Measurements from ENCODE around the gene ZMIZ2.
"Not testable (repeated sequence)": the region's sequence is repeated elsewhere in the genome, so short reads cannot be mapped to it uniquely, and the experiment has no call there.

Gene ZMIZ2

DNA sequence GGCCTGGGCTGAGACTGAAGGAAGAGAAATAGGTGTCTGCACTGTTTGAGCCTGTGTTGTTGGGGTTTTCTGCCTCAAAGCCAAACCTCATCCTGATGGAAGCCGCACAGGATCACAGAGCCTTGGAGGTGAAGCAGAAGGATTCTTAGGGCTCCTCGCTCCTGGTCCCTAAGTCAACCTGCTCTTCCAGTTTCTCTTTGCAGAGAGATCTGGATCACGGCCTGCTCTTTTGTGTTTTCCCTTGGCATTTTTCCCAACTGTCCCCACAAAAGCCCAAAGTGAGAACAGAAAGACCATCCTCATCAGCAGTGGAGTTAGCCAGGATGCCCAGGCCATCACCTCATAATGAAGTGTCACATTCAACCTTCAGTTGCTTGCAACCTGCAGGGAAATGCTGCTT lies 27.6 kb downstream of the ZMIZ2 start:
- no peak for DNase-seq

DNA sequence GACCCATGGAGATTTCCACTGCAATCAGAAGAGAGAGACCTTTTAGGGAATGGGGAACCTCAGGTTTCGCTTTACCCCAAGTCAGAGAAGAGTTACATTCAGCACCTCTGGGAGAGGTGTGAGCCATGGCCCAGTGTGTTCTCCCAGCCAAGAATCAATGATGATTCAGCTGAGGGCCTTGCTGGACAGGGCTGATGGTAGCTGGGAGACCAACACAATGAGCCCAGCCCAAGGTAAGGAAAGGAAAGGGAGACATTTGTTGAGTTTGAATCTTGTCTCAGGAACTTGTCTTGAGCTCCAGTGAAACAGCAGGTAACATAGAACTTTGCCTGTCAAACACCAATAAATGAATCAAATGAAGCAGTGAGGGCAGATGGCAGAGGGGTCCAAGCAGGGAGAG lies 33.8 kb downstream of the ZMIZ2 start:
- no peak for DNase-seq

DNA sequence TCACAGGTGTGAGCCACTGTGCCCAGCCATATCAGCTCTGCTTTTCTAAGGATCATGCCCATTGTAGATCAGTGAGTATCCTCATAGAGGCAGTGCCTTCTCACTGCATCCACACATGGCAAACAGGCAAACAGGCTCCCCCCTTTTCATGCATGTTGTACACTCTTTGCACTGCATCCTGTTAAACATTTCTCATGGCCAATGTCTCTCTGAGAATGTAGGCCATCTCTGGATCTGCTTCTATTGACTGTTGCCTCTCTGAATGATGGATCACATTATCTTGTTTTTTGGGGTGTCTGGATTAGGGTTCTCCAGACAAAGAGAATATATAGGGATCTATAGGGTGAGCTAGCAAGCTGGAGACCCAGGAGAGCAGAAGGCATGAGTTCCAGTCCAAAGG lies 34.8 kb downstream of the ZMIZ2 start:
- DNase-seq: no peak

DNA sequence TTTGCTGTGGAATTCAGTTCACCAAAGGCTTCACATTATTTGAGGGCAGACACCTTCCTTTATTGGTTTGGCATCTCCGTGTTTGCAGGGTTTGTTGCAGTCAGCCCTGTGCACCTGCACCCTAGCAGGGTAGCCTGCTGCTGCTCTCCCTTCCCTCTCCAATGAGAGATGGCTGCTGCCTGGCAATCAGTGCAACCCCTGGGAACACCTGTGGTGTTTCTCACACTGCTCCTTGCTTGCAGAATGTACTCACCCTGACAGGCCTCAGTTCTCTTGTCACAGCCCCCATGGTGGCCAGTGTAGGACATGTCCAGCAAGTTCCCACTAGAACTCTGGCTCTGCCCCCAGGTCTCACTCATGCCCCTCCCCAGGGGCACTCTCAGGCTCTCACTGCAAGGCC lies 35.7 kb downstream of the ZMIZ2 start:
- no peak for DNase-seq

DNA sequence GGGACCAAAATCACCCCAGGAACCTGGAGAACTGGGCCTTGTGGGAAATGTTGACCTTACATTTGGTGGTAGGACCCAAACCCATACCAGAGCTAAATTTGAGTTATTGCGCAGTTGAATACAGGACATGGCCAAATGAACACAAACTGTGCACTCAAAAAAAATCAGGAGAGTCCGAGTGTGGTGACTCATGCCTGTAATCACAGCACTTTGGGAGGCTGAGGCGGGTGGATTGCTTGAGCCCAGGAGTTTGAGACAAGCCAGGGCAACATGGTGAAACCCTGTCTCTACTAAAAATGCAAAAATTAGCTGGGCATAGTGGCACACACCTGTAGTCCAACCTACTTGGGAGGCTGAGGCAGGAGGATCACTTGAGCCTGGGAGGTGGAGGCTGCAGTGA lies 36.6 kb downstream of the ZMIZ2 start:
- not testable (repeated sequence) for DNase-seq

DNA sequence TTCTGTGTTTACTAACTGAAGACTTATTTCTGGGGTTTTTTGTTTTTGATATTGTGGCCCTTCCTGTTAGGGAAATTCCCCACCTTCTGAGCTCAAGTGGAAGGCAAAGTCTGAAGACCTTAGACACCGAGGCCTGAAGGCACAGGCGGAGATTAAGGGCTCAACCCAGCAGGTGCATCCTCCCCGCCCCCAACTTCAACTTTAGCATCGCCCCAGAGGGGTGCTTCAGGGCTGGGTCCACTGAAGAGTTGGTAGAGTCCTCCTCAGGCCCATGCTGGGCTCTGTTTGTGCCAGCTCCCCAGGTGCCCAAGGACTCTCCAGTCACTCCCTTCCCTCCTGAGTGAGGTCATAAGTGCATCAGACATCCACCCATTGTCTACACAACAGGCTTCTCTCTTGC lies 38.4 kb downstream of the ZMIZ2 start:
- peak; percentile 33 for DNase-seq

DNA sequence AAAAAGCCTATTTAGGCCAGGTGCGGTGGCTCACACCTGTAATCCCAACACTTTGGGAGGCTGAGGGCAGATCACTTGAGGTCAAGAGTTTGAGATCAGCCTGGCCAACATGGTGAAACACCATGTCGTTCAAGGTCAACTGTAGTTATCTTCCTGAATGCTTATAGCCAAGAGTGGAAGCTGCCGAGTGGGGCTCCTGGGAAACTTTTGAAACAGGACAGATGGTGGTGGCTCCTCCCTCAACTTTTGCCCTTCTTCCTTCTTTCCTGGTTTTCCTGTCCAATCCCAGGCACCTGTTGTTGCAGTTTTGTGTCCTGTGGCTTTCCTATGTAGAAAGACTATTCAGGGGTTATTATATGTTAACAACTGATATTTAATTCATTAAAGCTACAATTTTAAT lies 39.1 kb downstream of the ZMIZ2 start:
- no peak for DNase-seq

DNA sequence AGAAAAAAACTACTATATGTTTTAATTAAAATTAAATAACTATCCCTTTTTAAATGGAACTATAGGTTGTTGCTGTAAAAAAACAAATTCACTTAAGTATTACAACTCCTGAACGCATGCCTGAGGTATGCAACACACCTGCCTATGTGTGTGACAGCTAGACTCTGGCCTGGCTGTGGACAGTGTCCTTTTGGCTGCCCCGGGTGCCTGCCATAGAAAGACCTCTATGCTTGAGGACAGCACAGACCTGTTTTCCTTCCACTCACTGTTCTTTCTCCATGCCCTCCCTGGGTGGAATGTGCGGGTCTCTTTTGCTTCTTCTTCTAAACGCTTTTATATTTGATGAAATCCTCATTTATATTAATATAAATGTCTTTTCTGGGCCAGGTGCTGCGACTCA lies 41.3 kb downstream of the ZMIZ2 start:
- no peak for DNase-seq

DNA sequence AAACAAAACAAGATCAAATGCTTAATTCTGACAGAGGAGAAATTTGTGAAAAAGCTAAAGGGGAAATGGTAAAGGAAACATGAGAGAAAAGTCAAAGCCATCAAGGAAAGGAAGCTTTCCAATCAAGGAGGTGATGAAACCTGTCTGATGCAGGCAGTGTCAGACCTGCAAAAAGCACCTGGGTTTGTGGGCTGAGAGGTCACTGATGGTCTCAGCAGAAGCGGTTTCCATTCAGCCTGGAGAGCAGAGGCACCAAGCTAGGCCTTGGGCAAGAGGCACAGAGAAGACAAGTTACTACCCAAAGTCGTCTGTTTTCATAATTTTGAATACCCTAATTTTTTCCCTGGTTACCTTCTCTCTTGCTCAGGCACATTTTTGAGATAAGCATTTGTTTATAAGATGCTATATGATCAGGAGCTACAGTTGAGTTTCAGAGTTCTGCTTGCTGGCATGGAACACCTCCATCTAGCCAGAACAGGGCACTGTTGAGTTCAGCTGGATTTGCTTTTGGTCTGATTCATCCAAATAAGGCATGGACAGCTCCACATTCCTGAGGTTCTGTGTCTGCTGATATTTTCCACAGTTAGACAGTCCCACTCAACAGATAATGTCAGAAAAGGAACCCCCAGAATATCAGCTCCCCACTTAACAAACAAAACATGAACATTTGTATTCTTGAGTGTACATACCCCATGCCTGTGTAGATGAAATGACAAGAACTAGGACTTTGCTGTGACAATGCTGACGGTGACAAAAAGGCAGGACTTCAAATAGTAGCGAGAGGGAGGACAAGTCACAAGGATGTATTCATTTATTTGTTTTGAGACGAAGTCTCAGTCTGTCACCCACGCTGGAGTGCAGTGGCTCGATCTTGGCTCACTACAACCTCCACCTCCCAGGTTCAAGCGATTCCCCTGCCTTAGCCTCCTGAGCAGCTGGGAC lies 42.9 kb downstream of the ZMIZ2 start:
- no peak for DNase-seq

DNA sequence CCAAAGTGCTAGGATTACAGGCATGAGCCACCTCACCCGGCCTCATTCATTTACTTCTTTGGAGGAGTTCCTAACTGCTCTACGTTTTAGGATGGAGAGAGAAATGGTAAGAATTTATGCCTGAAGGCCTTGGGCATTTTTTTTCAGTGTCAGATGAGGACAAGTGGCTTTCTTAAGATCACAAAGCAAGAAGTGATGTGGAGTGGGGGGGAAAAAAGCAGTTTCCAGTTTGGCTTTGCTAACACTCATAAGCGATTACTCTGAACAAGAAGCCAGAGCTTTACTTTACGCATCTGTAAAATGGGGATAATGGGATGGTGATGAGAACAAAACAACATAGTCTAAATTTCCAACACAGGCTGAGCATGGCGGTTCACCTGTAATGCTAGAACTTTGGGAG lies 45.3 kb downstream of the ZMIZ2 start:
- no peak for DNase-seq

DNA sequence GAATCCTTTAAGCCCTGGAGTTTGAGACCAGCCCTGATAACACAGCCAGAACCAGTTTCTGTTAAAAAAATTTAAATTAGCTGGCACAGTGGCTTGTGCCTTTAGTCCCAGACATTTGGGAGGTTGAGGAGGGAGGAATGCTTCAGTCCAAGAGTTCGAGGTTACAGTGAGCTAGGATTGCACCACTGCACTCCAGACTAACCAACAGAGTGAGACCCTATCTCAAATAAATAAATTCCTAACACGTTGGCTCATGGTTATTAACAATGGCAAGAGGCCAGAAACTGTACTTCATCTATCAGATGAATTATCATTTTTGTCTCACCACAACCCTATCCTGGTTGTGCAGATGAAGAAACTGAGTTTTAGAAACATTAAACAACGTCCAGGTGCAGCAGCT lies 45.7 kb downstream of the ZMIZ2 start:
- DNase-seq: no peak

DNA sequence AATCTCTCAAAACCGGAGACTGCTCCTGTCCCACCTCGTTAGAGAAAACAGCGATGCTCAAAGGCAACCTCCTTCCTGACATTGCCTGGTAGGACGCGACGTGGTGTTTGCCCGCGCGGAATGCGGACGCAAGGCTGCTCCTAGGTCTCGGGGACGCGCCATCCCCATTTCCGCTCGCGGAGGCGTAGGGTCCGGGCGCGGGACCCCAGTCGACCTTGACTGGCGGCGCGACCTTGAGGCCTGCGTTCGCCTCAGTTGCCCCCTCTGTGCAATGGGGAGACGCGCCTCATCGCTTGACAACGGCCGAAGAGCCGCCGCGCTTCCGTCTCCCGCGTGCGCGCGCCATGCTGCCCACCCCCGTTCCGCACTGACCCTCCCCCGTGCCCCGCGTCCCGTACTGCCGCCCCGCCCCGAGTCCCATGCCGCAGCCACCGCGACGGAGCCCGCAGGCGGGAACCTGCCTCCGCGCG lies 47.4 kb downstream of the ZMIZ2 start:
- peak; percentile 77 for DNase-seq

DNA sequence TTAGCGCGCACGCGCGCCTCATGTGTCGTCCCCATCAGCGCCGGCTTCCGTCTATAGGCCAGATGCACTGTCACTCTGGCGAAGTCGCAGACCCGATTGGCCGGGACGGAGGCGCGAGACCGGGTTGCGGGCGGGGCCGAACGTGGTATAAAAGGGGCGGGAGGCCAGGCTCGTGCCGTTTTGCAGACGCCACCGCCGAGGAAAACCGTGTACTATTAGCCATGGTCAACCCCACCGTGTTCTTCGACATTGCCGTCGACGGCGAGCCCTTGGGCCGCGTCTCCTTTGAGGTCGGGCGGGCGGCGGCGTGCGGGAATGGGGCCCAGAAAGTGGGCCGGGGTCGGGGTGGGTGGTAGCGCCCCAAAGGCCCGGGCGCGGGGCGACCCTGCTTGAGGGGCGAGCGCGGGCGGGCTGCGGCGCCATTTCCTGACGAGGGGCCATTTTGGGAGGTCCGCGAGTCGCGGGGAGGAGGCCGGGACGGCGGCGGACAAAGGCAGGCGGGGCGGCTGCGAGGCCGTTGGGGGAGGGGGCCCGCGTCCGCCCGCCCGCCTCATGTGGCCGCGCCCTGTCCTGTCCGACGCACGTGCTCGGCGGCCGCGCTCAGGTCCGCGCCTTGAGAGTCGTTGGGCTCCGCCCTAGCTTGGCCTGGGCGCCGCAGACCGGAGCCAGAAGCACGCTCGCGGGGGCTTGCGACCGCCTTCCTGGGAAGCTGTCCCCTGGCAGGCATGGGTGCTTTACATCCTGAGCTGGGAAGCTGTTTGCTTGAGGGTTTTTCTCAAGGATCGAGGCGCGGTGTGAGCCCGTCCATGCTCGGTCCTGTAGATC lies 48.1 kb downstream of the ZMIZ2 start, which contains the start of gene PPIA:
TSS of gene PPIA (plus strand) at position 178 of the 825 bp plus-strand sequence. CDS start at position 222, 44 bp downstream.
- DNase-seq: peak; percentile 97

DNA sequence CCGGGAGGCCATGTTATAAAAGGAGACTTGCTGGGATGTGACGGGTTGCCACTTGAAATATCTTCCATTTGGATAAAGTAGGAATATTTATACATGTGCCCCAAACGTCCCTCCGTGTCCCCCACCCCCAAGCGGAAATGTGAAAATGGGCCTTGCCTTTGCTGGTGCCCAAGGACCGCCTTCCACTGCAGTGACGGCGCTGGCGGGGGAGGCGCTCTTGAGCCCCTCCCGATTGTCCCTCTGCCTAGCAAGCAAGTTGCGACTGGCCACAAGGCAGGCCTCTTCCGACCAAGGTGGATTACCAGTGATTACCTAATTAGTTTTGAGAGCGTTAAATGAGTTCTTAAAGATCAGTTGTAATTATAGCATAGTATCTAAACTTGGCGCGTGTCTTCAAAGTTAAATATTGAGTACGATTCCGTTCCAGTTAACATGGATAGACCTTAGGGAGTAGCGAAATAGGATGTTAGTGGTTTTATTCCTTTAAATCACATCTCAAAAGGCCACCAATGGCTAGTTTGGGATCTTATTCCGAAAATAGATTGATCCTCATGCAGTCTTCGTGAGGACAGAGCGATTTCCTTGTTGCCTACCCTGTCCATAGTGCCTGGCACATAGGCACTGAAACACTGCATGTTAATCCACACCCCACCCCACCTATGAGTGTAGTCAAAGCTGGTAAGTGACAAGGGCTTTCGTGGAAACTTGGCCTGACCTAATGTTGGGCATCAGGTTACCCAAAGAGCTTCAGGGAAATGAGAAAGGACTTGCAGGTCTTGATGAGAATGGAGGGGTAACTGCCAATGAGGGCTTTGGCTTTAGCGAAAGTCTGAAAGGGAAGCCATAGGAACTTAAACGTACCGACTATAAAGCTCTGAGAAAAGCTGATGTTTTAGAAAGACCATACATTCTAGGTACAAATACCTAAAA lies 48.9 kb downstream of the ZMIZ2 start:
- DNase-seq: peak; percentile 77

DNA sequence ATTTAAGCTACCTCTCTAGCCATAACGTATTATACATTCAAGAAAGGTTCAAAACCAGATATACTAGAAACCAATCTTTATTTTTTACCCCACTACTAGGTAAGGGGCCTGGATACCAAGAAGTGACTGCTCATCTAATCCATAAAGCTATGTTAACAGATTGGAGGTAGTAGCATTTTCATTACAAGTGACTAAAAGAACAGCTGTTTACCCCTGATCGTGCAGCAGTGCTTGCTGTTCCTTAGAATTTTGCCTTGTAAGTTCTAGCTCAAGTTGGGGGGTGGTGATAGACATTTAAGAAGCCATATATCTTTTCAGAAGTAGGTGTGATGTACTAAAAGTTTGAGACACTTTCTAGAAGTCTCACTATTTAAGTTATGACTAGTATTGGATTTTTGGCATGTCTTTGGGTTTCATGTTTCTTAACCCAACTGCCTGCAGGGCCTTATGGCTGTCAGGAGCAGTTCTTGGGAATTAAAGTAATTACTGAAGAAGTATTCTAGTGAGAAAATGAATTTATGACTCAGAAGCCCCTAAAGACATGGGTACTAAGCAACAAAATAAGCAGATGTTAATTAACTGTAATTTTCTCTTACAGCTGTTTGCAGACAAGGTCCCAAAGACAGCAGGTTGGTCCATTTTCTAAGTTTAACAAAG lies 50.1 kb downstream of the ZMIZ2 start:
- DNase-seq: no peak

DNA sequence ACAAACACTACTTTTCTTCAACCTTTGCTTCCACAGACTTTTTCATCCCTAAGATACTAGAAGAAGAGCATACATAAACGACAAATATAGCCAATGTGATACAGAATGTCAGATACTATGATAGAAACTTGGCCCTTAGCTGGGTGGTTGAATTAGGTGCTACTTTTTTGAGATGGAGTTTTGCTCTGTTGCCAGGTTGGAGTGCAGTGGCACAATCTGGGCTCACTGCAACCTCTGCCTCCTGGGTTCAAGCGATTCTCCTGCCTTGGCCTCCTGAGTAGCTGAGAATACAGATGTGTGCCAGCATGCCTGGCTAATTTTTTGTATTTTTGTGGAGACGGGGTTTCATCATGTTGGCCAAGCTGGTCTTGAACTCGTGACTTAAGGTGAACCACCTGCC lies 51.3 kb downstream of the ZMIZ2 start:
- DNase-seq: no peak

DNA sequence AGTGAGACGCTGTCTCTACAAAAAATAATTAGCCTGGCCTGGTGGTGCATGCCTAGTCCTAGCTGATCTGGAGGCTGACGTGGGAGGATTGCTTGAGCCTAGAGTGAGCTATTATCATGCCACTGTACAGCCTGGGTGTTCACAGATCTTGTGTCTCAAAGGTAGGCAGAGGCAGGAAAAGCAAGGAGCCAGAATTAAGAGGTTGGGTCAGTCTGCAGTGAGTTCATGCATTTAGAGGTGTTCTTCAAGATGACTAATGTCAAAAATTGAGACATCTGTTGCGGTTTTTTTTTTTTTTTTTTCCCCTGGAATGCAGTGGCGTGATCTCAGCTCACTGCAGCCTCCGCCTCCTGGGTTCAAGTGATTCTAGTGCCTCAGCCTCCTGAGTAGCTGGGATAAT lies 53.2 kb downstream of the ZMIZ2 start:
- DNase-seq: no peak

DNA sequence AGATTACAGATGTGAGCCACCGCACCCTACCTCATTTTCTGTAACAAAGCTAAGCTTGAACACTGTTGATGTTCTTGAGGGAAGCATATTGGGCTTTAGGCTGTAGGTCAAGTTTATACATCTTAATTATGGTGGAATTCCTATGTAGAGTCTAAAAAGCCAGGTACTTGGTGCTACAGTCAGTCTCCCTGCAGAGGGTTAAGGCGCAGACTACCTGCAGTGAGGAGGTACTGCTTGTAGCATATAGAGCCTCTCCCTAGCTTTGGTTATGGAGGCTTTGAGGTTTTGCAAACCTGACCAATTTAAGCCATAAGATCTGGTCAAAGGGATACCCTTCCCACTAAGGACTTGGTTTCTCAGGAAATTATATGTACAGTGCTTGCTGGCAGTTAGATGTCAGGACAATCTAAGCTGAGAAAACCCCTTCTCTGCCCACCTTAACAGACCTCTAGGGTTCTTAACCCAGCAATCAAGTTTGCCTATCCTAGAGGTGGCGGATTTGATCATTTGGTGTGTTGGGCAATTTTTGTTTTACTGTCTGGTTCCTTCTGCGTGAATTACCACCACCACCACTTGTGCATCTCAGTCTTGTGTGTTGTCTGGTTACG lies 53.9 kb downstream of the ZMIZ2 start:
- DNase-seq: no peak

DNA sequence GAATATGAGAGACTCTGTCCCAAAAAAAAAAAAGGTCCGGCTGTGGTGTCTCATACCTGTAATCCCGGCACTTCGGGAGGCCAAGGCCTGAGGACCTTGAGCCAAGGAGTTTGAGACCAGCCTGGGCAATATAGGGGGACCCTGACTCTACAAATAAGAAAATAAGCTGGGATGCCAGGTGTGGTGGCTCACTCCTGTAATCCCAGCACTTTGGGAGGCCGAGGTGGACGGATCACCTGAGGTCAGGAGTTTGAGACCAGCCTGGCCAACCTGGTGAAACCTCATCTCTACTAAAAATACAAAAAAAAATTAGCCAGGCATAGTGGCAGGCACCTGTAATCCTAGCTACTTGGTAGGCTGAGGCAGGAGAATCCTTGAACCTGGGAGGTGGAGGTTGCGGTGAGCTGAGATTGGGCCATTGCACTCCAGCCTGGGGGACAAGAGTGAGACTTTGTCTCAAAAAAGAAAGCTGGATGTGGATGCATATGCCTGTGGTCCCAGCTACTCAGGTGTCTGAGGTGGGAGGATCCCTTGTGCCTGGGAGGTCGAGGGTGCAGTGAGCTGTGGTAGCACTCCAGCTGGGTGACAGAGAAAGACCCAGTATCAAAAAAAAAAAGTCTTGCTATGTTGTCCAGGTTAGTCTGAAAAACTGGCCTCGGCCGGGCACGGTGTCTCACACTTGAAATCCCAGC lies 55.3 kb downstream of the ZMIZ2 start:
- not testable (repeated sequence) for DNase-seq

DNA sequence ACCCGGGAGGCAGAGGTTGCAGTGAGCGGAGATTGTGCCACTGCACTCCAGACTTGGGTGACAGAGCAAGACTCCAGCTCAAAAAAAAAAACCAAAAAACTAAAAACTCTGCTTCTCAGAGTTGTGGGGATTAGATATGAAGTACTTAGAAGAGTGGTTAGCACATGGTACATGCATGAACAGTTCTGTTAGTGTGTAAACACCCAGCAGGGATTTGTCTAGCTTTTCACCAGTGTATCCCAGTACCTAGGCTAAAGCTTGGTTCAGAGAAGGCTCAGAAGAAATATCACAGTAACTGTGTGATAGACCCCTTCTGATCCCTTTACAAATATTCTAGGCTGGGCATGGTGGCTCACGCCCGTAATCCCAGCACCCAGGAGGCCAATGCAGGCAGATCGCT lies 57.3 kb downstream of the ZMIZ2 start:
- DNase-seq: no peak

DNA sequence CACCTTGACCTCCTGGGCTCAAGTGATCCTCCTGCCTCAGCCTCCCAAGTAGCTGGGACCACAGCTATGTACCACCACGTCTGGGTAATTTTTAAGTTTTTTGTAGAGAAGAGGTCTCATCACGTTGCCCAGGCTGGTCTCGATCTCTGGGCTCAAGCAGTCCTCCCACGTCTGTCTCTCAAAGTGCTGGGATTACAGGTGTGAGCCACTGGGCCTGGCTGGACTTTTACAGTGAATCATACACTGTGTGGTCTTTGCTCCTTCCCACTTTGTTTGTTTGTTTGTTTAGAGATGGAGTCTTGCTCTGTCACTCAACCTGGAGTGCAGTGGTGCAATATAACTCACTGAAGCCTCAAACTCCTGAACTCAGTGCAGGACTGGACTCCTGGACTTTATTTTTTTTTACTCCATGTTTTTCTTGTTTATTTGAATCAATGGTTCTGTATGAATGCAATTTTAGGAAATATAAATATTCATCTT lies 60.3 kb downstream of the ZMIZ2 start:
- no peak for DNase-seq
